HG03175 (cell line): ENCODE results near the gene TSPYL2.
A peak's percentile ranks its signal among the peaks of the same experiment; 100 is the strongest.

ENCODE experiments used
- ATAC-seq: cut with Tn5 transposase; IDR thresholded peaks from one replicate; pipeline ENCODE4 v1.9.1; 2021; ENCODE audit warnings: mild to moderate bottlenecking, moderate library complexity; ENCODE audit not compliant: unreplicated experiment

TSPYL2 gene

GRCh38 chrX:53078943-53079342 is 3.2 kb upstream of the TSPYL2 start:
- ATAC-seq, result no peak

GRCh38 chrX:53080628-53081580 is 1.3 kb upstream of the TSPYL2 start:
- no peak for ATAC-seq

- ATAC-seq, result no peak
Observed at GRCh38 chrX:53082773-53083616, 828 bp downstream of the TSPYL2 start.

GRCh38 chrX:53084043-53084570 is 1.9 kb downstream of the TSPYL2 start:
- no peak for ATAC-seq

GRCh38 chrX:53084863-53085262 is 2.7 kb downstream of the TSPYL2 start:
- ATAC-seq, result no peak

GRCh38 chrX:53085661-53086229 is 3.6 kb downstream of the TSPYL2 start:
- ATAC-seq, result no peak

GRCh38 chrX:53086464-53086863 is 4.3 kb downstream of the TSPYL2 start:
- no peak for ATAC-seq

- no peak for ATAC-seq
Observed at GRCh38 chrX:53087388-53087831, 5.2 kb downstream of the TSPYL2 start.

GRCh38 chrX:53088136-53088974 is 6.2 kb downstream of the TSPYL2 start:
- ATAC-seq, result no peak

GRCh38 chrX:53089224-53089842 is 7.2 kb downstream of the TSPYL2 start:
- no peak for ATAC-seq

- no peak for ATAC-seq
Observed at GRCh38 chrX:53089925-53090324, 7.8 kb downstream of the TSPYL2 start.

GRCh38 chrX:53091354-53091753 is 9.2 kb downstream of the TSPYL2 start:
- ATAC-seq, result no peak

- peak; percentile 54 for ATAC-seq
Observed at GRCh38 chrX:53093177-53093655, 11.0 kb downstream of the TSPYL2 start.

GRCh38 chrX:53093748-53094581 is 11.8 kb downstream of the TSPYL2 start, which contains the start of gene KANTR:
KANTR (plus strand) TSS chrX:53094142; CDS start chrX:53124273, 30,131 bp downstream.
- peak; percentile 85 for ATAC-seq

- ATAC-seq, result no peak
Observed at GRCh38 chrX:53094582-53094905, 12.4 kb downstream of the TSPYL2 start.

- ATAC-seq, result no peak
Observed at GRCh38 chrX:53095796-53096195, 13.6 kb downstream of the TSPYL2 start.

- ATAC-seq, result no peak
Observed at GRCh38 chrX:53114864-53115549, 32.8 kb downstream of the TSPYL2 start.

GRCh38 chrX:53115550-53115874 is 33.3 kb downstream of the TSPYL2 start:
- no peak for ATAC-seq
